ENCODE measurements around the gene KIF21B.

DNA sequence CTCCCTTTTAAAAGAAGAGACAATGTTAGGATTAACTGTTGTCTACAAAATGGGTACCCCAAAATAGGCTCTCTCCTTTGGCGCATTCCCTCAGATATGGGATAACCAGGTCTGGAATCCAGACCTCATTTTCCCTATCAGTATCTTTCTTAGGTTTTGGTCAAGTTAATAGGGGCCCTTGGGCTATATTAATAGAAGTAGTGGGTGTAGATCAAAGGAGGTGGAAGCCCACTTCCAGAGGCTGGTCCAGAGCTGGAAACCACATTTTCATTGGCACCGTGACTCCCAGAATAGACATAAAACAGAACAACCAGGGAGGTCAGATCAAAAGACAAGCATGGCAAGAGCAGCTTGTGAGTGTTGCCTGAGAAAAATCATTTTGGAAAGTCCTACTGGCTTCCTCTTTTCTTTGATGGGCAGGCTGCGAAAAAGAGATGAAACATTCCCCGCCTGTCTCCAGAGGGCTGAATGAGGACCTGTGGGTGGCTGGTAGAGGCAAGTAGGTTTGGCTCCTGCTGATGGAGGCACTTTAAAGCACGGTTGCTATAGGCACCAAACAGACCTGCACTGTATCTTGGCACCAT lies 25.8 kb upstream of the KIF21B start:
- TF ChIP-seq, protein P1, sequence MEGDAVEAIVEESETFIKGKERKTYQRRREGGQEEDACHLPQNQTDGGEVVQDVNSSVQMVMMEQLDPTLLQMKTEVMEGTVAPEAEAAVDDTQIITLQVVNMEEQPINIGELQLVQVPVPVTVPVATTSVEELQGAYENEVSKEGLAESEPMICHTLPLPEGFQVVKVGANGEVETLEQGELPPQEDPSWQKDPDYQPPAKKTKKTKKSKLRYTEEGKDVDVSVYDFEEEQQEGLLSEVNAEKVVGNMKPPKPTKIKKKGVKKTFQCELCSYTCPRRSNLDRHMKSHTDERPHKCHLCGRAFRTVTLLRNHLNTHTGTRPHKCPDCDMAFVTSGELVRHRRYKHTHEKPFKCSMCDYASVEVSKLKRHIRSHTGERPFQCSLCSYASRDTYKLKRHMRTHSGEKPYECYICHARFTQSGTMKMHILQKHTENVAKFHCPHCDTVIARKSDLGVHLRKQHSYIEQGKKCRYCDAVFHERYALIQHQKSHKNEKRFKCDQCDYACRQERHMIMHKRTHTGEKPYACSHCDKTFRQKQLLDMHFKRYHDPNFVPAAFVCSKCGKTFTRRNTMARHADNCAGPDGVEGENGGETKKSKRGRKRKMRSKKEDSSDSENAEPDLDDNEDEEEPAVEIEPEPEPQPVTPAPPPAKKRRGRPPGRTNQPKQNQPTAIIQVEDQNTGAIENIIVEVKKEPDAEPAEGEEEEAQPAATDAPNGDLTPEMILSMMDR (IDR thresholded peaks at IDR 0.05), result no peak
- TF ChIP-seq POLR2A (IDR thresholded peaks at IDR 0.05), result no peak

Data from thyroid gland (tissue), 4 donors.